HG02798 (cell line): ENCODE measurements around the gene DCAKD.

ENCODE experiments used
- ATAC-seq: cut with Tn5 transposase; IDR thresholded peaks from one replicate; pipeline ENCODE4 v1.9.1; 2021; ENCODE audit warnings: mild to moderate bottlenecking; ENCODE audit not compliant: unreplicated experiment, poor library complexity

Gene DCAKD

GRCh38 chr17:45006927-45007461, 44.4 kb downstream of the DCAKD start:
- ATAC-seq: no peak

GRCh38 chr17:45005700-45006099, 45.7 kb downstream of the DCAKD start:
- ATAC-seq: no peak

- ATAC-seq: no peak
Observed at GRCh38 chr17:45004388-45004787, 47.0 kb downstream of the DCAKD start.

GRCh38 chr17:45003877-45004276, 47.6 kb downstream of the DCAKD start:
- ATAC-seq: no peak

- no peak for ATAC-seq
Observed at GRCh38 chr17:45001310-45001709, 50.1 kb downstream of the DCAKD start.

- ATAC-seq: no peak
Observed at GRCh38 chr17:44999433-44999832, 52.0 kb downstream of the DCAKD start.

GRCh38 chr17:44998646-44999045, 52.8 kb downstream of the DCAKD start:
- ATAC-seq: no peak

- ATAC-seq: no peak
Observed at GRCh38 chr17:44997733-44998520, 53.5 kb downstream of the DCAKD start.

GRCh38 chr17:44996304-44996703, 55.1 kb downstream of the DCAKD start:
- no peak for ATAC-seq

GRCh38 chr17:44995436-44996001, 55.9 kb downstream of the DCAKD start:
- no peak for ATAC-seq

GRCh38 chr17:44992242-44992939, 59.0 kb downstream of the DCAKD start:
- ATAC-seq: no peak

- no peak for ATAC-seq
Observed at GRCh38 chr17:44990994-44991393, 60.4 kb downstream of the DCAKD start.

GRCh38 chr17:44989552-44990138, 61.8 kb downstream of the DCAKD start:
- ATAC-seq: no peak

GRCh38 chr17:44988044-44988942, 63.1 kb downstream of the DCAKD start:
- ATAC-seq: no peak

- ATAC-seq: no peak
Observed at GRCh38 chr17:44983563-44983962, 67.9 kb downstream of the DCAKD start.

GRCh38 chr17:44982113-44982702, 69.2 kb downstream of the DCAKD start:
- no peak for ATAC-seq

GRCh38 chr17:44981221-44981968, 70.0 kb downstream of the DCAKD start:
- ATAC-seq: no peak

- ATAC-seq: no peak
Observed at GRCh38 chr17:44979426-44979995, 71.9 kb downstream of the DCAKD start.
